Activated CD4-positive, alpha-beta T cell treated with anti-CD3 and anti-CD28 coated beads for 48 hours (primary cell): ENCODE results near the gene FOXP1.

Experiments used
- DNase-seq: peaks from one replicate; pipeline ENCODE4 v3.0.0-alpha.2; 2020

The FOXP1 gene

DNA sequence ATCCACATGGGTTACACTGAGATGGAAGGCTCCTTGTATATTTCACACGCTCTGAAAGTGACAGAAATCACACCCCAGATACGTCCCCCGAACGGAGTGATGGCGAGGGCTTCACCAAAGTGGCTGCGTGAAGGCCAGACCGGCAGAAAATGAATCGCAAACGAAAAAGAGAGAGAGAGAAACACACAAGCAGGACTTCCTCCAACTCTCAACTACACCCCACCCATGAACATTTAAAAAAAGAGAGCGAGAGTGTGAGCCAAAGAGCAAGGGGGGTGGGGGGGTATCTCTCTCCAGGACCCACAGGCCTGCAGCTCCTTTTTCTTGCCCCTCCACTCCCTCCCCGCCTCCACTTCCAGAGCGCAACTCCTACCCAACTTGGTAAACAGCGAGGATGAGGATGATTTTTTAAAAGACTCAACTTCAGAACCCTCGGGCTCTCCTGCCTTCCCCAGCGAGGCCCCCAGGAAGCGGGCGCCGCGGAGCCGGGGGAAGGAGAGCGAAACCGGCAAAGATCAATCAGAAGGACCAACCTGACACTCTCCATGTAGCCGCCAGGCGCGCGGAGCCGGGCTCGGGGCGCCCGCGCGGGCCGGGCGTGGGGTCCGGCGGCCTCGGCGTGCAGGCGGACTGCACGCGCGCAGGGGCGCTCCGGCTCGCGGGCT is 519.1 kb downstream of the FOXP1 start:
- peak; percentile 76 for DNase-seq

GRCh38 chr3:71063773-71064290 is 519.7 kb downstream of the FOXP1 start:
- DNase-seq: peak; percentile 72

- peak; percentile 29 for DNase-seq
Observed at GRCh38 chr3:71062952-71063772, 520.4 kb downstream of the FOXP1 start.

GRCh38 chr3:71062037-71062932 is 521.2 kb downstream of the FOXP1 start:
- no peak for DNase-seq

- no peak for DNase-seq
Observed at GRCh38 chr3:71061581-71061980, 521.9 kb downstream of the FOXP1 start.

- no peak for DNase-seq
Observed at GRCh38 chr3:71061037-71061436, 522.5 kb downstream of the FOXP1 start.

GRCh38 chr3:71060536-71060935 is 523.0 kb downstream of the FOXP1 start:
- DNase-seq: no peak

DNA sequence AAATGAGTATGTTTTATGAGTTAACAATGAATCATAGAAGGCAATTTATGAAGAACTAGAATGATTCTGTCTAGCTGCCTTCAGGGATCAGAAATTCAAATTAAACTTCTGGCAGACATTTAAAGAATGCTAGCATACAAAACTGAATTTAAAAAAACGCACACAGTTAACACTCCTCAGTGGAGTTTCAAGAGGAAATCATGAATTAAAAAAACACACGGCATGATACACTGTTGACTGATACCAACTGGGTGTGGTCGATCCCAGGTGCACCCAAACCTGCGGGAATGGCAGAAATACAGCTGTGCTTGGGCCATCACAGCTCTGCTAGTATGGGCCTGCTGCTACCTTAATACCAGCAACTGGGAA is 526.0 kb downstream of the FOXP1 start:
- no peak for DNase-seq

GRCh38 chr3:71056327-71056726 is 527.2 kb downstream of the FOXP1 start:
- no peak for DNase-seq

GRCh38 chr3:71055257-71056001 is 528.1 kb downstream of the FOXP1 start:
- no peak for DNase-seq

- DNase-seq: no peak
Observed at GRCh38 chr3:71054312-71054711, 529.2 kb downstream of the FOXP1 start.

- no peak for DNase-seq
Observed at GRCh38 chr3:71053495-71053894, 530.0 kb downstream of the FOXP1 start.

- no peak for DNase-seq
Observed at GRCh38 chr3:71052716-71053115, 530.8 kb downstream of the FOXP1 start.

- no peak for DNase-seq
Observed at GRCh38 chr3:71051893-71052687, 531.4 kb downstream of the FOXP1 start.

GRCh38 chr3:71051259-71051595 is 532.3 kb downstream of the FOXP1 start:
- no peak for DNase-seq

DNA sequence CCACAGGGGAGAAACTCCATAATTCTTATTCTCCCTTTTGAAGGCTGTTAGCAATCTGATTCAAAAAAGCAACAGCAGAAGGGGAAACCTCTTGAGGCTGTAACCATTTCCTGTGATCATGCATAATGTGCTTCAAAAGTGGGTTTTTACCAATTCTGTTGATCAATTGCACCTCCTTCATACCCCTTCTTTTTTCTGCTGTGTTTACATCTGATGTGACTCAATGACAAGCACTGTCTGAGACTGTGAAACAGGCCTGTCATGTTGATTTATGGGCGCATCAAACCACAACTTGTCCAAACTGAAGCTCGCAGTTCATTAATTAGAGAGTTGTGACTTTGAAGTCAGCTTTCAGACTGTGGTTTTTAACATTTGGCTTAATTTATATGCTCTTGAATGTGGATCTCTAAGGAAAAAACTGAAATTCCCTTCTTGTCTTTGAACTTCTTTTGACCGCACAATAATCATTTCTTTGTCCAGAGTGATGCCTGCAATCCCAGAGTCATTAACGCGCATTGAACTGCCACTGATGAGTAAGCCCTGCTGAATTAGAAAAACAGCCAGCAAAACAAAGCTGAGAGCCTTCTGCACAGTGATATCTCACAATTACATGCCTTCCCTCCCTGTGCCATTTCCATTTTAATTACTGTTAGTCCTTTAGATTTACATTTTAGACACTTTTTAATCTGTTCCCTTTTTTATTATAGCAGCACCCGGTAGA is 532.8 kb downstream of the FOXP1 start:
- peak; percentile 45 for DNase-seq

- DNase-seq: no peak
Observed at GRCh38 chr3:71050166-71050537, 533.4 kb downstream of the FOXP1 start.

DNA sequence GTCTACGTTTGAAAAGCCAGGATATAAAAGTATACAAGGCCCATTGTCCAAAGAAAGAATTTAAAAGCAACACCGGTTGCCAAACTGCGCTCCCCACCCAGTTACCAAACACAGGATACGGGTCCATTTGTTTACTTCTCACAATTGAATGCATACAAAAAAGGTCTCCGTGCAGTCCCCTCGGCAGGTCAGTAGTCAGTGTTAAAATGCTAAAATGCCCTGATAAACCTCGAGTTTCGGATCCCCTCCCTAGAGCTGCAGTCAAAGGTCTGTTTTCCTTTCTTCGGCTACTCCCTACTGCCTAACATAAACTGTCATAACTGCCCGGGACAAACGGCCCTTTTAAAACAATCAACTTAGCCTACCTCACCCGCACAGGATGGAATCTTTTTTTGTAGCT is 534.6 kb downstream of the FOXP1 start:
- no peak for DNase-seq

DNA sequence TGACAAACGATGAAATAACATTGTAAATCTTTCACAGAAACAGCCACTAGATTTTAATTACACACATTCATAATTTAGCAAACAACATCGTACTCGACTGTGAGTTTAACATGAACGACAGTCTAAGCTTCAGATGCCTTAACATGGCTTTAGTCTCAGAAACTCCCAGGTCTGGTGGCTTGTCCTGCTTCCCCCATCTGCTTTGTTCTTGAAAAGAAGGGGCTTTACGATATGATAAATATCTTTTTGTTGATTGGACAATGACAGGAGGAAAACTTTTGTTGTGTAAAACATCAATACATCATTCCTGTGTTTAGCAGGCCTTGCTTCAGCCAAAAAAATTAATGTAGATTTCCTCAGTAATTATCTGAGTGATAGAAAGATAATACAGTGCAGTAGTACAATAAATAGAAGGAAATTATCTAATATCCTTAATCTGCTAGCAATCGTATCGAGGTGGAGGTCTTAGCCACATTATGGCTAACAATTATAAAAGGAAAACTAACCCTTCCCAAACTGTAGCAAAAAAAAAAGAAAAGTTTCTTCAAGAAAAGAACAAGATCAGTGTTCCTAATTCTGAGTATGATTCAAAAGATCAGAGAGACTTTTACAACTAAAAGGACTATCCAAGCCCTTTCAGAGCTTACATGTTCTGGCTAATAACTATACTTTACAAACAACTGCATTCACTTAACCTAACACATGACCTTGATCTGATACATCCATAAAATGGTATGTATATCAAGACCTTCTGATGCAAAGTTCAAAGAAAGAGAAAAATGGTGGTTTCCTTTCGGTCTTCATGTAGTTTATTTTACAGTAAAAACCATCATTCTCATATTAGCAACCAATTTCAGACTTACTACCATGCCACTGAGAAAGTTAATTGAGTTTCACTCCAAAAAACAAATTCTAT is 535.7 kb downstream of the FOXP1 start:
- no peak for DNase-seq

GRCh38 chr3:71046791-71047190 is 536.7 kb downstream of the FOXP1 start:
- DNase-seq: no peak
